HG03521 (cell line): ENCODE measurements around the gene PPFIA4.

ENCODE experiments used
- ATAC-seq: cut with Tn5 transposase; IDR thresholded peaks from one replicate; pipeline ENCODE4 v1.9.1; 2021; ENCODE audit warnings: mild to moderate bottlenecking, moderate library complexity; ENCODE audit not compliant: unreplicated experiment

Gene PPFIA4

DNA sequence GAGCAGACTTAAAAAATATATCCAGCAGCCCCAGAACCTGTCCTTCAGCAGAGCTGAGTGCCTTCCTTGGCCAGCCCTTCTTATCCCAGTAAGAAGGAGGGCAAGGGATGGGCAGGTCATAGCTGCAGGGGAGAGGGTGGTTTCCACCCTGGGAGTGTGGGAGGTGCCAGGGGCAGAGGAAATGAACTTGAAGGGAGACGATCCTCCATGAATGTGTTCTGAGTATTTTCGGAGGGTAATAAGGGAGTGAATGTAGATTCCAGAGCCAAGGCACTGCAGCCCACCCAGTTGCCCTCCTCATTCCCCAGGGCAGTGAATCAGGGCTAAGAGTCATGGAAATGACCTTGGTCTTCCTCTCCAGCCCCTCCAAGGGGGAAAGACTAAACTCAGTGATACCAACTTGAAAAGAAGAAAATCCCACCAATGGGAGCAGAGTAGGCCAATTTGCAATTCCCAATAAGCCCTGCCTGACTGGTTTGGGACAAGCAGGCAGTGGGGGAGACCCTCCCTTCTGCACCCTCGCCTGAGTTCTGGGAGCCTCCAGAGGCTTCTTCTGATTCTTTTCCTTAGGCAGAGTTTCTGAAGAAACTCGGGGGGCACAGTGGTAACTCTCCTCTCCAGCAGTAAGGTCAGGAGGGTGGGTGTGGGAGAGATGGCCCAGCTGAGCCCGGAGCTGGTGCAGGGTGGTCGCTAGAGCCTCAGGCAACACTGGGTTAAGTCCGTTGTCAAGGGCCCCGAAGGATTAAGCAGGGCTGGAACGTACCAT, 55.4 kb downstream of the PPFIA4 start:
- no peak for ATAC-seq

DNA sequence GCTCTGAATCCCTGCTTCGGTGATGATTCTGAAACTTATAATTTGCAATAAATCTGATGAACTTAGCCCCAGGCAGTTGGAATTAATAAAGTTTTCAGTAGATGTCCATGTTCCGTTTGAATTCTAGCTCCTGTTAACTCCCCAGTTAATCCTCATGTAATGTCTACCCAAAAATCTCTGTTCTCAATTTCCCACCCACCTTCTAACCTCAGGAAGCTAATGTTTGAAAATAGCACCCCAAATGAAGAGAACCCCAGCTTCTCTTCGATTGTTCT, 55.9 kb downstream of the PPFIA4 start:
- no peak for ATAC-seq

DNA sequence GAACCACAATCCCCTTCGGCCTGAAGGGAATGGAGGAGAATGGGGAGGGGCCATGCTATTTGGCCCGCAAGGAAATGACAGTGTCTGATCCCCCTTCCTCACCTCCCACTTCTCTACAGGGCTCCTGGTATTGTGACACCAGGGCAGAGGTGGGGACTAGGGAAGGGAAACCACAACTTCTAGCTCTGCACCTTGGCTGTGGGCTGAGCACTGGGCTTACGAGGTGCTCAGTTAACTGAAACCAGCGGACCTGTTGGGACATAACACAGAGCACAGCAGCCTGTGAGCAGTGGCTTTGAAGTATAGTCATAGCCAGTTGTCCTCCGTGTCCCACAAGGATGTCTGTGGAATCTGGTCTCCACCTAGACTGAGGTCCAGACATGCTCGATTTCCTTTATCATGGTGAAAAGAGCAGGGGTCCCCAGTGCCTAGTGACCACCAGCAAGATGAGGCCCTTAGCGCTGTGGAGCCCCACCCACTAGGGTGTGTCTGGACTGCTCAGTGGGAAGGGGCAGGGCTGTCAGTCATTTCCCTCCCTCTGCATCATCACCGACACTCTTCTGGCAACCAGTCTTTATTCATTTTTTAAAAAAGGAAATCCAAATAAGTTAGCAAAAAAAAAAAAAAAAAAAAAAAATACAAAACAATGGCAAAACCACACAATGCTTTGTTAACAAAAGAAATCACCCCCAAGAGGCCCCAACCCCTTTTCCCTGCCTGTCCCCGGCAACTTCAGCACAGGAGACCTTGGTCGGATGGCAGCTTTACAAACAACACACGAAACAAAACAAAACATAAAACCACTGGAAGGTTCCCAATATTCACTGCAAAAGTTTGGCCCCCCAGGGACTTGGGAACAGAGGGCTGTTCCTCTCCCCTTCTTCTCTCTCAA, 56.5 kb downstream of the PPFIA4 start:
- no peak for ATAC-seq

DNA sequence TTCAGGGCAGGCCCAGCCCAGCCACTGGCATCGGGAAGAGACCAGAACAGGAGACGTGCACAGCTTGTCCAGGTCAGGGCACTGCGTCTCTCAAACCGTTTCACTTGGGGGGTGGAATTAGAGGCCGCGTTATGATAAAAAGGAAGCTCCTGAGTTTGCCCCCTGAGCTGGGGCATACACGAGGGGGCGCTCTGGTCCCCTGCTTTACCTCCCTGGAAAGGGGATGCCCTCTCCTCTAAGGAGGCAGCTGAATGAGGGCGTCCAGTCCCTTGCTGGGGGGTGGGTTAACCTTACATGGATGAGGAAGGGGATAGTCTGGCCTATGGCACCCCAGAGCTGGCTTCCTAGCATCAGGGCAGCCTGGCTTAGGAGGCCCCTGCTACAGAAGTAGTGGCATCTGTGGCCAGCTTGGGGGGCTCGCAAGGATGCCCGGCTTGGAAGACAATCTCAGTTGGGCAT, 57.2 kb downstream of the PPFIA4 start:
- no peak for ATAC-seq

DNA sequence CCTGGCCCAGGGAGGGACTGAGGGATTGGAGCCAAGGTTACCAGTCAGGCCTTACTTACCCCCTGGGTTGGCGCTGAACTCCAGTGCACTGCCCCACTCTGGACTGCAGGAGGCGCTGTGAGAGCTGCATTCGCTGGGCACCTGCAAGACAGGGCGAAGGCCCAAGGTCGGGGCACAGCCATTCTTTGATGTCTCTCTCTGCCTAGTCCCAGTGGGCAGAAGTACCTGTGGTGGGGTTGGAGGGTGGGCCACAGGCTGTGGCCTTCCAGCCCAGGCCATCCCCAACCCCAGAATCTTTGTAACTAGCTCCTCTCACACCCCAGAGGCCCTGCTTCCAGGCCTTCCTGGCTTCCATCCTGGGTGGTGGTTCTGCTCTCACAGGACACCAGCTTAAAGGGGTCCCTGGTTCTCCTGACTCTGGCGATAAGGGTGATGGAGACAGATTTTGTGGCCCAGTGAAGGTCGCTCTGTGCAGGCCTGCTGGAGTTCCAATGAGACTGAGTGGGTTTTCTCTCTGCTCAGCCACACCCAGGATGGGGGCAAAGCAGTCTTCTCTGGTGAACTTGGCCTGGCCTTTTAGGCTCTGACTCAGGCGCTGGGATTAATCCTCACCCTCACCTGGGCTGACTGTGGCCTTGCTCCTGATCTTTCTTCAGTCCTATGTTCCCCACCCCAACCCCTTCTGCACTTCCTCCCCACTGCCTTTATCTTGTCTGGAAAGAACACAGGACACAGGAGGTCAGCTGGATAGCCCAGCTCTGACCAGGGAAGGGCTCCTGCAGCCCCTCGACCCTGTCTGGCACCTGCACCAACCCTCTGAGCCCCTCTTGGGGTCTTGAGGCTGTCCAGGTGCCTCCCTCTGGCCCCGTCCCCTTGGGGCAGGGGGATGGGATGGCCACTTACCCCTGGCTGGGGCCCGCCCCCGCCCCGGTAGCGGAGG, 58.6 kb downstream of the PPFIA4 start:
- ATAC-seq, result no peak

DNA sequence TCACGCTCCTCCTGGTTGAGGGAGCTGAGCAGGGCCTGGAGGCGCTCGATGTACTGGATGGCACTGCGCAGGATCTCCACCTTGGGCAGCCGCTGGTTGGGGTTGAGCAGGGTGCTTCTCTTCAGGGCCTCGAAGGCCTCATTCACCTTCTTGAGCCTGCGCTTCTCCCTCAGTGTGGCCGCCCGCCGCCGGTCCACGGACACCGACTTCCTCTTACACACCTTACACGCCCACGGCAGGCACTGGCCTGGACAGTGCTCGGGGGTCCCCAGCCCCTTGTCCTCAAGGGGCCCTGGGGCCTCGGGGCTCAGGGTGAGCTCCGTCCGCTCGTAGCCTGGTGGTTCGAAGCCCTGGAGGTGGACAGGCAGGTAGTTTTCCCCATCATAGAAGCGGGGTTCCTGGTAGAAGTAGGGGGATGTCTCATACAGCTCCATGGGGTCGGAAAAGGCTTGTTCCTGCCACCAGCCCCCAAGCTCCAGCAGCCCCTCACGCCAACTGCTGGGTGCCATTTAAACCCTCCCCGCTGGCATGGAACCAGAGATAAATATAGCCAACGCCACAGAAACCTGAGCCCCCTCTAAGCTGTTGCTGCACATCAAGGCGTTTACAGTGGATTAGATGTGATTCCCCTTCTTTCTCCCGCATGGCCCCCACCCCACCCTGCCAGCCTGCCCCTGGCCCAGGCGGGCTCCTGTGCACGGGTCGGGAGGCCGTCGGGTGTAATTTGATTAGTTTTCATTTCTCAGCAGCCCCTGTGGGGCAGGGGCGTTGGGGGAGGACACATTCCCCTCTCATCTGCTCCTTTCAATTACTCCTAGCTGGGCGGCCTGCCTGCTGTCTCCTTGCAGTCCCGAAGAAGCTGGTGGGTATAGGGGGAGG, 59.5 kb downstream of the PPFIA4 start, which contains the start of gene MYOG:
Gene MYOG, minus strand, starts transcription at position 485 of the 879 bp plus-strand sequence. Its CDS starts 51 bp downstream, at position 434.
- no peak for ATAC-seq

DNA sequence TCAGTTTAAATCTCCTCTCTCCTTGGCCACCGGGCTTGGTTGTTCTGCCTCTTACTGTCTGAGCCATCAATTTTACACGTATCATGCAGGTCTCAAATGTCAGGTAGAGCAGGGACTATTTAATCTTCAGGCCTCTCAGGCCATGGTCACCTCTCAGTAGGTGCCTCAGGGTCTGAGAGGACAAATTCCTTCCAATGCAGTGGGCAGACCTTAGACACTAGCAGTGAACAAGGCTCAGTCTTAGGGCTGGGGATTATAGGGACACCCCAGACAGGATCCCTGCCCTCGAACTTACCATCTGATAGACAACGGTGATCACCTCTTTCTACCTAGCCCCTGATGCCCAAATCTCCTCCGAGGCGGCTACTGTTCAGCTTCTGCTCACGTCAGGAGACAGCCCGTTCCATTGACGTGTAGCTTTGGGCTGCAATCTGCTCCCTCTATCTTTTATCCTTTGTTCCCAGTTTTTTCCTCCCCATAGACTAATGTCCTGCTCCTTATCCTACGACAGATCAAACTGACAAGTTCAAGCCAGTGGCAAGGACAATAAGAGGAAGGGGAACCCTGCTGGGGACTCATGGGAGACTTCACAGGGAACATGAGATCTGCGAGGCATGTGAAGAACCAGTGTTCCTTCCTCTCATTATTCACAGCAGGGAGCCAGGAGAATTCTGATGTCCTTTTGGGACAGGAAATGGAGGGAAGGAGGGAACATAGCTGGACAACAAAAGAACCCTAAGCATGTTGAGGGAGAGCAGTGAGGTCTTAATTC, 60.9 kb downstream of the PPFIA4 start:
- no peak for ATAC-seq

DNA sequence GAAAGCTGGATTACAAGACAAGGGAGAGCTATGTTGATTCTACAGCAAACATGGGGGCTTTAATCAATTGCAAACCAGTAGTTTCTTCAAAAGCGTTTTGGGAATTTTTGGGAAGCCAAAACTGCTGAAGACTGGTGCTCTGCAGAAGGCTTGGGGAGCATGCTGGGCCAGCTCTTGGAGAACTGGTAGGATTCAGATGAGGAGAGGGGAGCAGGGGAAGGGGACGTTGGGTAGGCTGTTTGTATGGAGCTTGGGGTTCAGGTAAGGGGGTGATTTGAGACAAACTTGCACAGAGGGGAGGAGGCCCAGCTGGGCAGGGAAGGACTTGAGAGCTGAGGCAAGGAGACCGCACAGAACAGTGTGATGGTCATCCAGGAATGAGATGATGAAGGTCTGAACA, 62.1 kb downstream of the PPFIA4 start:
- no peak for ATAC-seq

DNA sequence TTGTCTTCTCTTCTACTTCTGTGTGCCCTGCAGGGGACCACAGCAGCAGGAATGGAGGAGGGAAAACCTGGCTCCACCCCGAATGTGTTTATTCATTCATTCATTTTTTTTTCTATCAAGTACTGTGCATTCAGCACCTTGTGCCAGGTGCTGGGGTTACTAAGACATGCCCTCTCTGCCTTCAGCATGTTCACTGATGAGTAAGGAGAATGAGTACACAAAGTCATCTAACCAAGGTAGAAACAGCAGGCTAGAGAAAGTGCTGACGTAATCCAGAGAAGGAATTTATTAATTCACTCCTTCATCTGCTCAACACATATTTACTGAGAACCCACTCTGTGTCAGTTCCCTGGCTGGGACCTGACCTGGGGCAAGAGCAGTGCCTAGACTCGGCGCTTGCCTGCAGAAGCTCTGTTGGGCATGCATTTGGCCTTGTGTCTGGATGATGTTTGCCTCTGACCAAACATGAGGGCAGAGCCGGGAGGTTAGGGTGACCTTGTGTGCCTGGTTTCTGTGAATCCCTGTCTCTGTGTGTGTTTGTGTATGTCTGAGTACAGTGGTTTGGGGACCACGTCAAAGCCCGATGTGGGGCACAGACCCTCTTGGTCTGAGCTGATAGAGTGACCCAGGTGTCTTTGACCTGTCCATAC, 62.8 kb downstream of the PPFIA4 start:
- no peak for ATAC-seq

DNA sequence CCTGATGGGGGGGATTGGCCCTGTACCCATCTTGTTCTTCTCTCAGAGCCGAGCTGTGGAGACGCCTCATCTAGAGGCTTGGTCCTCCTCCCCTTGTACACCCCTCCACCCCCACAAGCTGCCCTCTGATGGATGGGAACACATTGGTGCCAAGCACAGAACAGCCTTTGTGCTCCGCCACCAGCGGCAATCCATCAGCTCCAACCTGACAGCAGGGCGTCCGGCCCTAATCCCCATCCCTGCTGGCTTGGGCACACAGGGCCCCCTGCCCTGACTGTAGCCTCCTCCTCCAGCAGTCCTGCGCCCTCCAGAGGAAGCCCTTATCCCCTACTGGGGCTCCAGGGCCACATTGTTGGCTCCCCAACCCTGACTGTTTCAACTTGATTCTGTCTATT, 63.4 kb downstream of the PPFIA4 start:
- ATAC-seq, result no peak

DNA sequence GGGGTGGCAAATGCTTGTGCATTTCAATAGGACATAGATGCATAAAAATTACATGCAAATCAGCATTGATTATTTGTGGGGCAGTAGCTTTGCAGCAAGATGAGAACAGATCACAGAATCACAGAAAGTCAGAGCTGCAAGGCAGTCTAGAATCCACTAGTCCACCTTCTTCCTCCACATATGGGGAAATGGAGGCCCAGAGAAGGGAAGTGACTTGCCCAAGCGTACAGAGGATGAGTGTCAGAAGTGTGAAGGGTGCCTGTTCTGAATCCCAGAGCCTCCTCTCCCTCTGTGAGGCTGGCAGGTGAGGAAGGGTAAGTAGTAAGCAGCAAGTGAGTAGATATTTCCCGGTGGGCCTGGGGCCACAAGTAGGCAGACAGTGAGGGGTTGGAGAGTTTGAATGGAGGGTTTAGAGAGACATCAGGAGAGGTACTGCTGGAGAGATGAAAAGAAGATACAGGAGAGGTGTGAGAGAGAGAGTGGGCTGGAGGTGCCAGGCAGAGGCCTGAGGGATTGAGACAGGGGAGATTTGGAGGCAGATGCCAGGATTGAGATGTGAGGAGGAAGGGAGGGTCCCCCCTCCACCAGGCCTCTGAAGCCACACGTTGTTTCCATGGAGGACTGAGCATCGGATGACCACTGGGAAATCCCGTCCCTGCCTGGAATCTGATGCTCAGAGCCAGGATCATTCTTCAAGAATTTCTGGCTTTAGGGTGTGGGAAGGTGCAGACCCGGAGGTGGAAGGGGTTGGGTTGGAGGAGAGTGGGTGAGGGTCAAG, 64.3 kb downstream of the PPFIA4 start:
- no peak for ATAC-seq

DNA sequence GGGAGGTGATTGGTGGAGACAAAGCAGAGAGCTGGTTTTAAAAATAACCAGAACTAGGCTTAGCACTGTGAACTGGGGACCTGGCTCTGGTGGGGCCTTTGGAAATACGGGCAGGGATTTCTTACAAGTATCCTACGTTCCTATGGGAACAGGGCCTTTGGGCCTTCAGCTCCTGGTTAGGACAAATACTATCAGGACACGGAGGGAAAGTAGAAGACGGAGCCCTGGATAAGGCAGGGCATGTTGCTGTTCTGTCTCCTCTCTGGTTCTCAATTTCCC, 64.8 kb downstream of the PPFIA4 start:
- no peak for ATAC-seq

DNA sequence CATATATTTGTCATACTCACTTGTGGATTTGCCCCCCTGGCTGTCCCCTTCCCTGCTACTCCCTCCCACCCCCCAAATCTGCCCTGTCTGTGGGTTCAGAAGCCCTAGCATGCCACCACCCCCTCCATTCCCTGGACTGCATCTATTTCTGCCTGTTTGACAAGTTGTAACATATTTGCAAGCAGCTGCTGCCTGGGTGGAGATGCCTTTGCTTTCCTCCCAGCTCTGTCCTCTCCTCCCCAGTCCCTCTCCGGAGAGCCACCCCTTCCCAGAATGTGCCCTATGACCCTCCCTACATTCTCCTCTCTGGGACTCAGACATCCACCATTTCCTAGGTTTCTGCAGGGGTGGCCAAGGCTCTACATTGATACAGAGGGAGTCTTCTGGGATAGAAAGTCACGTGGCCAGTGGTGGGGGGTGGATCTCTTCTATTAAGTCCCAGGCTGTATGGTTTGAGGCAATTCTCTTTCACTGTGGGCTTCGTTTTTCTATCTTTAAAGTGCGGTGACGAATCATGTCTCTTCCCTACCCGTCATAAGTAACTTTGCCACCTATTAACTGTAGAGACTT, 65.6 kb downstream of the PPFIA4 start:
- no peak for ATAC-seq

DNA sequence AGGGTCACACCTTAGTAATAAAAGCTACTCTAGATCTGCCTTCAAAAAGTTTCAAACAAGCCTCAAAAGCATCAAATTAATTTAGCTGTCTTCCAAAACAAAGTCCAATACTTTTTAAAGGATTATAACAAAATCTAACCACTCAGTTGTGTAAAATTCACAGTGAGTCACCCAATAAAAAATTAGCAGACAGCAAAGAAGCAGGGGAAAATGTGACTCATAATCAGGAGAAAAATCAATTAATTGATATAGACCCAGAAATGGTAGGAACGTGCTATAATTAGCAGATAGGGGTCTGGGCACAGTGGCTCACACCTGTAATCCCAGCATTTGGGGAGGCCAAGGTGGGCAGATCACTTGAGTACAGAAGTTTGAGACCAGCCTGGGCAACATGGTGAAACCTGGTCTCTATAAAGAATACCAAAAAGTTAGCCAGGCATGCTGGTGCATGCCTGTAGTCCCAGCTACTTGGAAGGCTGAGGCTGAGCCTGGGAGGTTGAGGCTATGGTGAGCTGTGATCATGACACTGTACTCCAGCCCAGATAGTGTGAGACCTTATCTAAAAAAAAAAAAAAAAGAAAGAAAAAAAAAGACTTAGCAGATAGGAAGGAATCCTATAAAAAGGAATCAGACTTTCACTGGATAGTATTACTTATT, 67.6 kb downstream of the PPFIA4 start:
- no peak for ATAC-seq

DNA sequence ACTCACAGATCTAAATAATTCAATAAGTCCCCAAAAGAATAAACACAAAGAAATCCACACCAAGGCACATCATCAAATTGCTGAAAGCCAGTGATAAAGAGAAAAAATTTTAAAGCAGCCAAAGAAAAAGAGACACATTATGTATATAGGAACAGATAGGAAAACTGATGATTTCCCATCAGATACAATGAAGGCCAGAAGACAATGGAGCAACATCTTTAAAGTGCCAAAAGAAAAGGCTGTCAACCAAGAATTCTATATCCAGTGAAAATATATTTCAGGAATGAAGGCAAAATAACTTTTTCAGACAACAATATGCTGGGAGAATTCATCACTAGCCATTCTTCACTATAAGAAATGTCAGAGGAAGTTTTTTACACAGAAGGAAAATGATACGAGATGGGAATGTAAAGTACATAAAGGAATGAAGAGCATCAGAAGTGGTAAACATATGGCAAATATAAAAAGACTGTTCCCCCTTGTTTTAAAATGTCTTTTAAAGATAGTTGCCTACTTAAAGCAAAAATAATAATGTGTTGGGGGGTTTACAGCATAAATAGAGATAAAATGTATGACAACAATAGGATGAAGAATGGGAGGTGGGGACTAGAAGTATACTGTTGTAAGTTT, 68.9 kb downstream of the PPFIA4 start:
- no peak for ATAC-seq

DNA sequence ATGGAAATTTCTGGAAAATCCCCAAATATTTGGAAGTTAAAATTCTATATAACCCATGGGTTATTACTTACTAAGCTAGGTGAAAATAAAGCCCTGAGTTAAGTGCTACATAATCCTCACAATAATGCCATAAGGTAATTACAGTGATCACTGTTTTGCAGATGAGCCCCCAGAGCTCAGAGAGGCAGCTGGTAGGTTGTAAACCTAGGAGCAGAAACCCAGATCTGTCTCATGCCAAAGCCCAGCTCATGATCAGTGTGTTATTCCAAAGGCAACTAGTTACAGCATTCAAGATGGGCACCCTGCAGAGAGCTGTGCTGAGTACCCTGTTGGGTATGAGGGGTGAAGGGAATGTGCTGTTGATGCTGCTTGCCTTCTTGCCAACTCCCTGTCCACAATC, 70.3 kb downstream of the PPFIA4 start:
- ATAC-seq, result no peak

DNA sequence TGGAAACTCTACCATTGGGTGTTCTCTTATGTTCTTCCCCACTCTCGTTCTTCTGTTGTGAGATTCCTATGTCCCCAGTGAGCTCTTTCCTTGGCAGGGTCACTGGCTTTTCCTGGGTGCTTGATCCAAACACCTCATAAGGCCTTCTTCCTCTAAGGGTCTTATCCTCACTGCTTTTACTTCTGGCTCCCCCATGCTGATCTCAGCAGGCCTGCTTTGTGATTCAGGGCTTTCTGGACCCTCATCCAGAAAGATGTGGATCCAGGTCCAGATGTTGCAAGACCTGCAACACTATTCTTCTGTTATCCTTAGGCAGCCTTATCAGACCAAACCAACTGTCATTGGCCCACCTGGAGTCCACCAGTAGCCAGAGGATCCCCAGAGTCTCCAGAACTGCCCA, 70.7 kb downstream of the PPFIA4 start:
- no peak for ATAC-seq
